Fibroblast of the aortic adventitia (primary cell): ENCODE measurements around the gene IGSF22. TPM values are rescaled to one million over a fixed set of nuclear protein-coding genes. Genes with fewer than 3 reads are reported as not detected.

Experiments
- DNase-seq: peaks from one replicate; pipeline ENCODE4 v3.0.0-alpha.2; 2010; ENCODE audit warnings: low read depth
- H3K4me3 ChIP-seq: 2 replicates; pipeline ENCODE4 v1.5.1; 2011; ENCODE audit warnings: low read depth, mild to moderate bottlenecking, control low read depth, low read length, moderate library complexity
- CTCF ChIP-seq: IDR thresholded peaks from 2 replicates; pipeline ENCODE4 v1.5.1; 2011; ENCODE audit warnings: mild to moderate bottlenecking, low read length, control low read depth, inconsistent platforms; ENCODE audit not compliant: insufficient read depth
- total RNA-seq: library from RNA; depleted of rRNA; stranded (reverse); fragments of >200 nt; gene quantifications from 2 replicates; pipeline ENCODE4 v1.2.3, GENCODE V29; 2012; ENCODE audit warnings: low replicate concordance

IGSF22 gene
- total RNA-seq, 1 donor, result not detected

GRCh38 chr11:18709414-18709813, 16.6 kb downstream of the IGSF22 start:
- TF ChIP-seq CTCF, result no peak
- no peak overlapping the region for H3K4me3 ChIP-seq
- DNase-seq, result no peak

- no peak overlapping the region for H3K4me3 ChIP-seq
- DNase-seq, result no peak
- no peak for TF ChIP-seq CTCF
Observed at GRCh38 chr11:18707811-18708340, 18.1 kb downstream of the IGSF22 start.

GRCh38 chr11:18706330-18707243, 19.4 kb downstream of the IGSF22 start:
- no peak overlapping the region for H3K4me3 ChIP-seq
- no peak for TF ChIP-seq CTCF
- no peak for DNase-seq

GRCh38 chr11:18705651-18706281, 20.2 kb downstream of the IGSF22 start:
- no peak overlapping the region for H3K4me3 ChIP-seq
- no peak for TF ChIP-seq CTCF
- DNase-seq, result no peak

- no peak overlapping the region for H3K4me3 ChIP-seq
- no peak for TF ChIP-seq CTCF
- no peak for DNase-seq
Observed at GRCh38 chr11:18704698-18705097, 21.3 kb downstream of the IGSF22 start.

- DNase-seq, result no peak
- no peak overlapping the region for H3K4me3 ChIP-seq
- no peak for TF ChIP-seq CTCF
Observed at GRCh38 chr11:18704045-18704645, 21.8 kb downstream of the IGSF22 start.
